SK-N-MC (cell line): ENCODE measurements around the gene SHOC1.

Experiments used
- EZH2 ChIP-seq: fragments of 200-600 bp; sonication (generic); IDR thresholded peaks from one replicate; pipeline ENCODE4 v1.6.1; 2017; ENCODE audit warnings: antibody characterized with exemption
- FOXP2 ChIP-seq: optimal IDR thresholded peaks from 2 replicates; pipeline ENCODE3; 2011; ENCODE audit warnings: mild to moderate bottlenecking, moderate library complexity; ENCODE audit not compliant: insufficient read depth; ENCODE audit errors: extremely low read length, control extremely low read depth
- POLR2AphosphoS5 ChIP-seq: IDR thresholded peaks from 2 replicates; pipeline ENCODE4 v1.6.1; 2012; ENCODE audit warnings: mild to moderate bottlenecking, low read depth, low read length, borderline replicate concordance

GRCh38 chr9:111839987-111840386 lies 45.2 kb upstream of the SHOC1 start:
- TF ChIP-seq EZH2 (no peak), POLR2AphosphoS5 (no peak), FOXP2 (no peak)
